Activated CD4-positive, alpha-beta T cell treated with anti-CD3 and anti-CD28 coated beads, Interleukin-2, Interleukin-4, amounts not matched to agents 100 ng/mL and 50 ng/mL, durations not matched to agents 16 hours and 8 hours (primary cell): Measurements from ENCODE around the gene PLAGL1.

ENCODE experiments used
- DNase-seq: peaks from one replicate; pipeline ENCODE4 v3.0.0-alpha.2; 2020; ENCODE audit warnings: low spot score

Gene PLAGL1

GRCh38 chr6:143966312-143966711 lies 41.7 kb downstream of the PLAGL1 start:
- no peak for DNase-seq

- DNase-seq = no peak
Measured at GRCh38 chr6:143965503-143966171, 42.4 kb downstream of the PLAGL1 start.

- DNase-seq = no peak
Measured at GRCh38 chr6:143964674-143965081, 43.4 kb downstream of the PLAGL1 start.

GRCh38 chr6:143963158-143963919 lies 44.7 kb downstream of the PLAGL1 start:
- DNase-seq = no peak

GRCh38 chr6:143961886-143962878 lies 45.9 kb downstream of the PLAGL1 start:
- DNase-seq = no peak

- no peak for DNase-seq
Measured at GRCh38 chr6:143961066-143961465, 47.0 kb downstream of the PLAGL1 start.

- DNase-seq = no peak
Measured at GRCh38 chr6:143959927-143960326, 48.1 kb downstream of the PLAGL1 start.

- DNase-seq = no peak
Measured at GRCh38 chr6:143958839-143959399, 49.1 kb downstream of the PLAGL1 start.

- DNase-seq = no peak
Measured at GRCh38 chr6:143957679-143958274, 50.3 kb downstream of the PLAGL1 start.

- no peak for DNase-seq
Measured at GRCh38 chr6:143955971-143956370, 52.1 kb downstream of the PLAGL1 start.

- DNase-seq = no peak
Measured at GRCh38 chr6:143953922-143954321, 54.1 kb downstream of the PLAGL1 start.

- no peak for DNase-seq
Measured at GRCh38 chr6:143952947-143953701, 54.9 kb downstream of the PLAGL1 start.

- no peak for DNase-seq
Measured at GRCh38 chr6:143952060-143952778, 55.8 kb downstream of the PLAGL1 start.

GRCh38 chr6:143950875-143951274 lies 57.2 kb downstream of the PLAGL1 start:
- no peak for DNase-seq

- DNase-seq = no peak
Measured at GRCh38 chr6:143949962-143950361, 58.1 kb downstream of the PLAGL1 start.

GRCh38 chr6:143949535-143949934 lies 58.5 kb downstream of the PLAGL1 start:
- no peak for DNase-seq

- DNase-seq = no peak
Measured at GRCh38 chr6:143948208-143948607, 59.9 kb downstream of the PLAGL1 start.

GRCh38 chr6:143941852-143942627 lies 66.0 kb downstream of the PLAGL1 start:
- peak; percentile 42 for DNase-seq

- peak; percentile 61 for DNase-seq
Measured at GRCh38 chr6:143940011-143940597, 68.0 kb downstream of the PLAGL1 start.
